ENCODE data around the gene ZMYM4. TPM values are rescaled to one million over a fixed set of nuclear protein-coding genes. Genes with fewer than 3 reads are reported as not detected.

Gene ZMYM4
- total RNA-seq, 1 donor from 2014 or later, result 64.8 TPM

DNA sequence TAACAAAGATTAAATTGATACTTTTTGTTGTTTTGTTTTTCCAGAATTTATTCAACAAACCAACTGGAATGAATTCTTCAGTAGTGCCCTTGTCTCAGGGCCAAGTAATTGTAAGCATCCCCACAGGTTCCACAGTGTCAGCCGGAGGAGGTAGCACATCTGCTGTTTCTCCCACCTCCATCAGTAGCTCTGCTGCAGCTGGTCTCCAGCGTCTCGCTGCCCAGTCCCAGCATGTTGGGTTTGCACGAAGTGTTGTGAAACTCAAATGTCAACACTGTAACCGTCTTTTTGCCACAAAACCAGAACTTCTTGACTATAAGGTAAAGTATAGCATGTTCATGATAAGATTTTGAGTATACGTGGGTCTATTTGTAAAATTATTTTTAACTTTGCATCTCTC, 118.5 kb downstream of the ZMYM4 start:
- TF ChIP-seq, protein P1, sequence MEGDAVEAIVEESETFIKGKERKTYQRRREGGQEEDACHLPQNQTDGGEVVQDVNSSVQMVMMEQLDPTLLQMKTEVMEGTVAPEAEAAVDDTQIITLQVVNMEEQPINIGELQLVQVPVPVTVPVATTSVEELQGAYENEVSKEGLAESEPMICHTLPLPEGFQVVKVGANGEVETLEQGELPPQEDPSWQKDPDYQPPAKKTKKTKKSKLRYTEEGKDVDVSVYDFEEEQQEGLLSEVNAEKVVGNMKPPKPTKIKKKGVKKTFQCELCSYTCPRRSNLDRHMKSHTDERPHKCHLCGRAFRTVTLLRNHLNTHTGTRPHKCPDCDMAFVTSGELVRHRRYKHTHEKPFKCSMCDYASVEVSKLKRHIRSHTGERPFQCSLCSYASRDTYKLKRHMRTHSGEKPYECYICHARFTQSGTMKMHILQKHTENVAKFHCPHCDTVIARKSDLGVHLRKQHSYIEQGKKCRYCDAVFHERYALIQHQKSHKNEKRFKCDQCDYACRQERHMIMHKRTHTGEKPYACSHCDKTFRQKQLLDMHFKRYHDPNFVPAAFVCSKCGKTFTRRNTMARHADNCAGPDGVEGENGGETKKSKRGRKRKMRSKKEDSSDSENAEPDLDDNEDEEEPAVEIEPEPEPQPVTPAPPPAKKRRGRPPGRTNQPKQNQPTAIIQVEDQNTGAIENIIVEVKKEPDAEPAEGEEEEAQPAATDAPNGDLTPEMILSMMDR (IDR thresholded peaks at IDR 0.05; ENCODE audit: partially characterized antibody, unreplicated experiment), result no peak
- Mint-ChIP-seq H3K27me3 (ENCODE audit: unreplicated experiment) (peaks cover 3% of the 10 kb centered on the region), H3K4me1 (ENCODE audit: low read depth, unreplicated experiment) (peaks cover 6% of the 10 kb centered on the region), H3K9me3 (ENCODE audit: unreplicated experiment) (no peaks in the 10 kb centered on the region), H3K4me3 (ENCODE audit: unreplicated experiment) (no peak overlapping the region), H3K36me3 (ENCODE audit: unreplicated experiment) (peaks cover 11% of the 10 kb centered on the region), H3K27ac (ENCODE audit: unreplicated experiment) (no peak overlapping the region)
- no peak for DNase-seq

DNA sequence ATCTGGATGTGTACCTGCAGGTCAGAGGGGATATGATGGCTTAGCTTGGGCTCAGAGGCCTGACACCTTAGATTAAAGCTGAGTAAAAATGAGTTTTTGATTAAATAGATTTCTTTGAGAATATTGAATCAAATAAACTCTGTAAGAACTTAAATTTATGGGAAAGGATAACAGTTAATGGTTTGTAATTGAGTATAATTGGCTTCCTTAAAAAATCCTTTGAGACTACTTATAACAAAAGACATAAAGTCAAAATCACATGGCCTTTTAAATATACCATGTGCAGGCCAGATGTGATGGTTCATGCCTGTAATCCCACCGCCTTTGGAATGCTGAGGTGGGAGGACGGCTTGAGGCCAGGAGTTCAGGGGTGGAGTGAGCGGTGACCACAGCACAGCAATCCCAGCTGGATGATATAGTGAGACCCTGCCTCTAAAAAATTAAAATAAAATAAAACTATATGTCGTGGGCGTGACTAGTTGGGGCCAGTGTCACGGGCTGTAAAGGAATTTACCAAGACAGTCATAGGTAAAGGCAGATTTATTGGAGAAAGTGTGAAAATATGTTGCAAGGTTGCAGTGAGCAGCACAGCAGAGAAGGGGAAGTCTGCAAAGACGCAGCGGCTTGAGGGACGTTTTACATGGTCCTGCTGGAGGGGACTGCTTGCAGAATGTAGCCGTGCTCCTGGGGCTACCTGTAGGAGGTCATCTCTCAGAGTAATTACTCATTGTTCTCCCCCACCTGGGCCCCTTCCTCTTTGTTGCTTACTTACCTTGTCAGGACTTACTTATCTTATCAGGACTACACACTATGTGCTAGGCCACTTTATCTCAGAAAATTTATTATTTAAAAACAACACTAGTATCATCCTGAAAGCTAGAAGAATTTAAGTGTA, 122.3 kb downstream of the ZMYM4 start:
- no peak for DNase-seq
- Mint-ChIP-seq H3K4me3 (ENCODE audit: unreplicated experiment) (no peak overlapping the region), H3K36me3 (ENCODE audit: unreplicated experiment) (peaks cover 11% of the 10 kb centered on the region), H3K27ac (ENCODE audit: unreplicated experiment) (no peak overlapping the region), H3K4me1 (ENCODE audit: low read depth, unreplicated experiment) (peaks cover 6% of the 10 kb centered on the region), H3K9me3 (ENCODE audit: unreplicated experiment) (no peaks in the 10 kb centered on the region), H3K27me3 (ENCODE audit: unreplicated experiment) (peaks cover 3% of the 10 kb centered on the region)
- TF ChIP-seq, protein P1 (IDR thresholded peaks at IDR 0.05; ENCODE audit: partially characterized antibody, unreplicated experiment), result no peak

DNA sequence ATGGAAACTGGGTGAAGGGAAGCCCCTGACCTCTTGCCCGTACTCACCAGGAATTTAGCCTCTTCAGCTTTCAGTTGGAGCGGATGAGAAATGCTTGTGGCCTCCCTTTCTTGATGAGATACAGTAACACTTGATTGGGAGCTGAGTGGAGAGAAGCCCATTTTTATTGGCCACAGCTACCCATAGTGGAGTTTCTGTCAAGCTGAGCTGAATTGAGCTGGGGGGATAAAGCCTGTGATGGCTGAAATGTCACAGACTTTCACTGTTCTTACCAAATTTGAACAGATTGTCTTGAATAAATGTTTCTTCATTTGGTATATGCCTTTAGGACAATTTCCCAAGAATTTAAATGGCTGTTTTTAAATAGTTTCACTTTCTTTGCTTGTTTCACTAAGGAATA, 125.9 kb downstream of the ZMYM4 start:
- Mint-ChIP-seq H3K36me3 (ENCODE audit: unreplicated experiment) (peaks cover 10% of the 10 kb centered on the region), H3K4me1 (ENCODE audit: low read depth, unreplicated experiment) (no peaks in the 10 kb centered on the region), H3K27me3 (ENCODE audit: unreplicated experiment) (peaks cover 1% of the 10 kb centered on the region), H3K9me3 (ENCODE audit: unreplicated experiment) (peaks cover 1% of the 10 kb centered on the region), H3K4me3 (ENCODE audit: unreplicated experiment) (no peak overlapping the region), H3K27ac (ENCODE audit: unreplicated experiment) (no peak overlapping the region)
- no peak for DNase-seq
- TF ChIP-seq, protein P1 (IDR thresholded peaks at IDR 0.05; ENCODE audit: partially characterized antibody, unreplicated experiment), result no peak

GRCh38 chr1:35398739-35399138, 130.2 kb downstream of the ZMYM4 start:
- Mint-ChIP-seq H3K9me3 (ENCODE audit: unreplicated experiment) (peaks cover 1% of the 10 kb centered on the region), H3K36me3 (ENCODE audit: unreplicated experiment) (peaks cover 13% of the 10 kb centered on the region), H3K27ac (ENCODE audit: unreplicated experiment) (no peak overlapping the region), H3K4me3 (ENCODE audit: unreplicated experiment) (no peak overlapping the region), H3K4me1 (ENCODE audit: low read depth, unreplicated experiment) (no peaks in the 10 kb centered on the region), H3K27me3 (ENCODE audit: unreplicated experiment) (peaks cover 1% of the 10 kb centered on the region)
- TF ChIP-seq, protein P1 (IDR thresholded peaks at IDR 0.05; ENCODE audit: partially characterized antibody, unreplicated experiment), result no peak
- no peak for DNase-seq

DNA sequence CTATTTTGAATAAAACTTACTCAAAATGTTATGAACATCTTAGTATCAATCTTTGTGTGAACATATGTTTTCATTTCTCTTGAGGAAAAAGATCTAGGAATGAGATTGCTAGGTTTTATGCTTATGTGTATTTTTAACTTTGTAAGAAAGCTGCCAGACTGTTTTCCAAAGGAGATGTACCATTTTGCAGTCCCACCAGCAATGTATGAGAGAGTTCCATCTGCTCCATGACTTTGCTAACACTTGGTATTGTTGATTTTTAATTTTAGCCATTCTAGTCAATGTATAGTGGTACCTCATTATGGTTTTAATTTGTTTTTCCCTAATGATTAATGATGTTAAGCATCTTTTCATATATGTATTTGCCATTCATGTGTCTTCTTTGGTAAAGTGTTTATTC, 132.5 kb downstream of the ZMYM4 start:
- peaks cover 1% of the 10 kb centered on the region for H3K9me3 Mint-ChIP-seq (ENCODE audit: unreplicated experiment)
- no peak for DNase-seq
- H3K36me3 Mint-ChIP-seq (ENCODE audit: unreplicated experiment), result peaks cover 13% of the 10 kb centered on the region
- H3K27me3 Mint-ChIP-seq (ENCODE audit: unreplicated experiment), result peaks cover 1% of the 10 kb centered on the region
- TF ChIP-seq, protein P1 (IDR thresholded peaks at IDR 0.05; ENCODE audit: partially characterized antibody, unreplicated experiment), result no peak
- no peak overlapping the region for H3K27ac Mint-ChIP-seq (ENCODE audit: unreplicated experiment)
- no peaks in the 10 kb centered on the region for H3K4me1 Mint-ChIP-seq (ENCODE audit: low read depth, unreplicated experiment)
- H3K4me3 Mint-ChIP-seq (ENCODE audit: unreplicated experiment), result no peak overlapping the region
